PC-3 (cell line): ENCODE results near the gene BCAR3.

Source experiments
- CTCF ChIP-seq: fragments of 300-600 bp; sonication (generic); conservative IDR thresholded peaks from 2 replicates; pipeline ENCODE4 v1.5.1; 2017; ENCODE audit warnings: antibody characterized with exemption, low read depth, mild to moderate bottlenecking, low read length
- EZH2 ChIP-seq: fragments of 300-600 bp; sonication (generic); IDR thresholded peaks from one replicate; pipeline ENCODE4 v1.6.1; 2017; ENCODE audit warnings: antibody characterized with exemption, mild to moderate bottlenecking, low read length; ENCODE audit not compliant: unreplicated experiment
- EZH2phosphoT487 ChIP-seq: fragments of 300-600 bp; sonication (generic); IDR thresholded peaks from 2 replicates; pipeline ENCODE4 v1.6.1; 2018; ENCODE audit warnings: mild to moderate bottlenecking, antibody characterized with exemption, low read length, borderline replicate concordance

GRCh38 chr1:93714356-93714755 is 32.7 kb upstream of the BCAR3 start:
- TF ChIP-seq CTCF, result no peak
- no peak for TF ChIP-seq EZH2
- no peak for TF ChIP-seq EZH2phosphoT487
